A549 (cell line): ENCODE results near the gene ERMAP. TPM values are rescaled to one million over a fixed set of nuclear protein-coding genes. Genes with fewer than 3 reads are reported as not detected.
A peak's percentile ranks its signal among the peaks of the same experiment; 100 is the strongest.

Source experiments
- ATAC-seq, 2 experiments: fragments of 200-7000 bp in 1 of 2; fragments of >200 bp in 1 of 2; cut with Nextera tagmentation in 1 of 2; cut with Tn5 transposase in 1 of 2; 3 replicates each; pipeline versions ENCODE4 v1.8.0 to v1.9.1; 2018 to 2020; ENCODE audit warnings: mild to moderate bottlenecking in 1 of 2, moderate library complexity in 1 of 2
- CTCF ChIA-PET: fragments of 300-600 bp; sonication (Branson Sonifier 250); formaldehyde crosslinking; extraction: SDS; loops from one replicate; lab custom pipeline; 2021; ENCODE audit warnings: antibody characterized with exemption, inconsistent platforms; lab: Yijun Ruan, JAX
- POLR2A ChIA-PET: fragments of 350-600 bp; formaldehyde crosslinking; extraction: SDS; loops from one replicate; lab custom pipeline; 2021; ENCODE audit warnings: antibody characterized with exemption, inconsistent platforms; lab: Yijun Ruan, JAX
- DNase-seq, 2 experiments: peaks; one replicate each; pipeline versions ENCODE4 v3.0.0 to v3.0.0-alpha.2; 2011 to 2016; ENCODE audit warnings: low read depth in 1 of 2, low spot score in 1 of 2
- FAIRE-seq: peaks from 2 replicates; lab custom pipeline; 2011; peaks lifted over from hg19 to GRCh38; lab: Jason Lieb, UNC
- H3K27ac ChIP-seq, 2 experiments: fragments of >200 bp; sonication (Bioruptor Twin); formaldehyde crosslinking; 3 replicates each; pipeline ENCODE4 v1.5.1; 2016 to 2017
- H3K4me1 ChIP-seq: fragments of >200 bp; sonication (Bioruptor Twin); formaldehyde crosslinking; 3 replicates; pipeline ENCODE4 v1.6.1; 2016
- H3K4me2 ChIP-seq: fragments of >200 bp; sonication (Bioruptor Twin); formaldehyde crosslinking; 3 replicates; pipeline ENCODE4 v1.6.1; 2016
- H3K4me3 ChIP-seq: fragments of >200 bp; sonication (Bioruptor Twin); formaldehyde crosslinking; 3 replicates; pipeline ENCODE4 v1.5.1; 2016
- H3K9me3 ChIP-seq: fragments of >200 bp; sonication (Bioruptor Twin); formaldehyde crosslinking; 3 replicates; pipeline ENCODE4 v1.6.1; 2016
- BCL3 ChIP-seq: fragments of >200 bp; sonication (Bioruptor Twin); formaldehyde crosslinking; IDR thresholded peaks from 3 replicates; pipeline ENCODE4 v1.6.1; 2016
- CHD4 ChIP-seq: fragments of 200-600 bp; sonication (generic); IDR thresholded peaks from 2 replicates; pipeline ENCODE4 v1.6.1; 2016; ENCODE audit warnings: antibody characterized with exemption, mild to moderate bottlenecking, borderline replicate concordance
- EP300 ChIP-seq, 2 experiments: fragments of >200 bp; sonication (Bioruptor Twin); formaldehyde crosslinking; IDR thresholded peaks; 2 replicates in 1 of 2; 3 replicates in 1 of 2; pipeline ENCODE4 v1.6.1; 2016 to 2017
- FOSB ChIP-seq: fragments of 250-450 bp; sonication (Bioruptor Pico); IDR thresholded peaks from 2 replicates; pipeline ENCODE4 v1.5.0; 2020; ENCODE audit warnings: mild to moderate bottlenecking, moderate library complexity
- FOSL2 ChIP-seq, 2 experiments: fragments of 450-650 bp in 1 of 2; fragments of >200 bp in 1 of 2; sonication (Bioruptor Twin) in 1 of 2; formaldehyde crosslinking; IDR thresholded peaks; 2 replicates each; pipeline versions ENCODE4 v1.5.0 to v1.6.1; 2016 to 2020; ENCODE audit warnings: mild to moderate bottlenecking in 1 of 2, moderate library complexity in 1 of 2
- FOXS1 ChIP-seq: fragments of 250-450 bp; sonication (Bioruptor Pico); IDR thresholded peaks from 2 replicates; pipeline ENCODE4 v1.5.0; 2020; ENCODE audit warnings: mild to moderate bottlenecking, moderate library complexity
- HMGXB4 ChIP-seq: fragments of 250-450 bp; sonication (Bioruptor Pico); IDR thresholded peaks from 2 replicates; pipeline ENCODE4 v1.5.0; 2021; ENCODE audit warnings: mild to moderate bottlenecking, moderate library complexity, borderline replicate concordance
- JUNB ChIP-seq: fragments of >200 bp; sonication (Bioruptor Twin); formaldehyde crosslinking; IDR thresholded peaks from 2 replicates; pipeline ENCODE4 v1.6.1; 2016
- MAX ChIP-seq: IDR thresholded peaks from 2 replicates; pipeline ENCODE4 v1.6.1; 2012
- MYC ChIP-seq: IDR thresholded peaks from 2 replicates; pipeline ENCODE4 v1.6.1; 2012; ENCODE audit warnings: mild to moderate bottlenecking, inconsistent platforms, low read length, improper control_type of control experiment, borderline replicate concordance
- NFE2L2 ChIP-seq: fragments of 150-350 bp; conservative IDR thresholded peaks from 2 replicates; pipeline ENCODE4 v1.6.1; 2014; ENCODE audit warnings: low read length
- RARB ChIP-seq: fragments of 250-450 bp; sonication (Bioruptor Pico); IDR thresholded peaks from 2 replicates; pipeline ENCODE4 v1.8.0; 2021; ENCODE audit warnings: mild to moderate bottlenecking, moderate library complexity
- SMC3 ChIP-seq: fragments of >200 bp; sonication (Bioruptor Twin); formaldehyde crosslinking; IDR thresholded peaks from 3 replicates; pipeline ENCODE4 v1.6.1; 2018; ENCODE audit warnings: inconsistent platforms
- TP53 ChIP-seq: fragments of 250-450 bp; sonication (Bioruptor Pico); IDR thresholded peaks from 2 replicates; pipeline ENCODE4 v1.5.0; 2021; ENCODE audit warnings: mild to moderate bottlenecking, moderate library complexity
- ZC3H11A ChIP-seq: fragments of 450-650 bp; IDR thresholded peaks from 2 replicates; pipeline ENCODE4 v1.6.1; 2014; ENCODE audit warnings: antibody characterized with exemption, mild to moderate bottlenecking
- ZFP36 ChIP-seq: fragments of 450-650 bp; IDR thresholded peaks from 2 replicates; pipeline ENCODE4 v1.6.1; 2014; ENCODE audit warnings: borderline replicate concordance; ENCODE audit not compliant: partially characterized antibody
- ZNF302 ChIP-seq: fragments of 250-450 bp; sonication (Bioruptor Pico); IDR thresholded peaks from 2 replicates; pipeline ENCODE4 v1.9.0; 2021; ENCODE audit warnings: inconsistent platforms, mild to moderate bottlenecking, moderate library complexity
- WGBS: methylation state at CpG from one replicate; pipeline ENCODE4 v1.1.6; 2017; ENCODE audit errors: missing lambda C conversion rate; 5-methylcytosine and 5-hydroxymethylcytosine counted together
- polyA plus RNA-seq, 4 experiments: library from polyadenylated mRNA; depleted of rRNA in 3 of 4; stranded (reverse); fragments of >200 nt; fragmentation: RNase III in 1 of 4; extraction: RNeasy Plus Mini Kit Qiagen cat#74134 plus additional on column Dnase treatment in 1 of 4; gene quantifications; 2 replicates in 3 of 4; 3 replicates in 1 of 4; pipeline ENCODE4 v1.2.3, GENCODE V29; 2011 to 2017
- TF ChIP-seq, protein P1 (sequence below): fragments of 150-350 bp; IDR thresholded peaks from 2 replicates; pipeline ENCODE4 v1.6.1; 2014; ENCODE audit warnings: low read depth, mild to moderate bottlenecking, low read length
- TF ChIP-seq, protein P2 (sequence below): fragments of 200-600 bp; sonication (generic); IDR thresholded peaks from 2 replicates; pipeline ENCODE4 v1.6.1; 2016; ENCODE audit warnings: antibody characterized with exemption, mild to moderate bottlenecking, moderate library complexity
- TF ChIP-seq, protein P3 (sequence below): fragments of 450-650 bp; IDR thresholded peaks from 2 replicates; pipeline ENCODE4 v1.6.1; 2014; ENCODE audit warnings: antibody characterized with exemption

Gene ERMAP
- polyA plus RNA-seq, 2 of the 4 experiments (the other 2 are of a cell fraction) = 5.4 to 10.7 TPM

GRCh38 chr1:42847721-42848460, 31.0 kb downstream of the ERMAP start:
- DNase-seq (no peak), FAIRE-seq (no peak), ATAC-seq (no peak)
- ChIA-PET POLR2A (no interaction called here), CTCF (interaction anchor here (1.7 kb wide), 1 partner anchor 71 kb away, joined by 11 read pairs; no protein-coding TSS in a partner anchor)
- Histone ChIP-seq H3K9me3 (peaks cover 5% of the 10 kb centered on the region; the same call in 1 of the 3 replicates), H3K27ac (peak overlapping the region in 1 of 2 experiments; percentile 94; a peak in 1 of 6 replicates), H3K4me2 (peak overlapping the region; percentile 81), H3K4me3 (peak overlapping the region; percentile 87; the same call in 1 of the 3 replicates), H3K4me1 (peaks cover 15% of the 10 kb centered on the region; the same call in 2 of the 3 replicates)
- 77% methylated on average over 6 of the region's 6 CpGs for WGBS
- no peak for TF ChIP-seq BCL3
- no peak for TF ChIP-seq MYC
- no peak for TF ChIP-seq SMC3
- no peak for TF ChIP-seq ZNF302 (CRISPR knock-in tag)
- TF ChIP-seq RARB (CRISPR knock-in tag) = no peak
- TF ChIP-seq HMGXB4 (CRISPR knock-in tag) = no peak
- no peak for TF ChIP-seq FOXS1
- TF ChIP-seq MAX = no peak
- TF ChIP-seq, protein P1, sequence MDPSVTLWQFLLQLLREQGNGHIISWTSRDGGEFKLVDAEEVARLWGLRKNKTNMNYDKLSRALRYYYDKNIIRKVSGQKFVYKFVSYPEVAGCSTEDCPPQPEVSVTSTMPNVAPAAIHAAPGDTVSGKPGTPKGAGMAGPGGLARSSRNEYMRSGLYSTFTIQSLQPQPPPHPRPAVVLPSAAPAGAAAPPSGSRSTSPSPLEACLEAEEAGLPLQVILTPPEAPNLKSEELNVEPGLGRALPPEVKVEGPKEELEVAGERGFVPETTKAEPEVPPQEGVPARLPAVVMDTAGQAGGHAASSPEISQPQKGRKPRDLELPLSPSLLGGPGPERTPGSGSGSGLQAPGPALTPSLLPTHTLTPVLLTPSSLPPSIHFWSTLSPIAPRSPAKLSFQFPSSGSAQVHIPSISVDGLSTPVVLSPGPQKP = no peak
- no peak for TF ChIP-seq JUNB

- POLR2A ChIA-PET = no interaction called here
- Histone ChIP-seq H3K4me2 (no peak overlapping the region), H3K27ac (no peak overlapping the region), H3K4me3 (no peak overlapping the region), H3K9me3 (peaks cover 5% of the 10 kb centered on the region; the same call in 1 of the 3 replicates), H3K4me1 (peaks cover 15% of the 10 kb centered on the region; the same call in 2 of the 3 replicates)
- CTCF ChIA-PET = interaction anchor here (1.7 kb wide), 1 partner anchor 72 kb away, joined by 11 read pairs; no protein-coding TSS in a partner anchor
- no peak for ATAC-seq
- no peak for DNase-seq
- WGBS = 87% methylated on average over 2 of the region's 2 CpGs
- FAIRE-seq = no peak
- TF ChIP-seq FOSL2 (IDR thresholded peaks at IDR 0.05) (no peak), FOSL2 (CRISPR knock-in tag; IDR thresholded peaks at IDR 0.05) (no peak), CHD4 (no peak), BCL3 (no peak), HMGXB4 (CRISPR knock-in tag) (no peak), FOSB (CRISPR knock-in tag) (no peak), NFE2L2 (no peak), ZFP36 (no peak), ZC3H11A (no peak), TP53 (CRISPR knock-in tag) (no peak), EP300 (IDR thresholded peaks at IDR 0.05) (no peak)
- TF ChIP-seq, protein P2, sequence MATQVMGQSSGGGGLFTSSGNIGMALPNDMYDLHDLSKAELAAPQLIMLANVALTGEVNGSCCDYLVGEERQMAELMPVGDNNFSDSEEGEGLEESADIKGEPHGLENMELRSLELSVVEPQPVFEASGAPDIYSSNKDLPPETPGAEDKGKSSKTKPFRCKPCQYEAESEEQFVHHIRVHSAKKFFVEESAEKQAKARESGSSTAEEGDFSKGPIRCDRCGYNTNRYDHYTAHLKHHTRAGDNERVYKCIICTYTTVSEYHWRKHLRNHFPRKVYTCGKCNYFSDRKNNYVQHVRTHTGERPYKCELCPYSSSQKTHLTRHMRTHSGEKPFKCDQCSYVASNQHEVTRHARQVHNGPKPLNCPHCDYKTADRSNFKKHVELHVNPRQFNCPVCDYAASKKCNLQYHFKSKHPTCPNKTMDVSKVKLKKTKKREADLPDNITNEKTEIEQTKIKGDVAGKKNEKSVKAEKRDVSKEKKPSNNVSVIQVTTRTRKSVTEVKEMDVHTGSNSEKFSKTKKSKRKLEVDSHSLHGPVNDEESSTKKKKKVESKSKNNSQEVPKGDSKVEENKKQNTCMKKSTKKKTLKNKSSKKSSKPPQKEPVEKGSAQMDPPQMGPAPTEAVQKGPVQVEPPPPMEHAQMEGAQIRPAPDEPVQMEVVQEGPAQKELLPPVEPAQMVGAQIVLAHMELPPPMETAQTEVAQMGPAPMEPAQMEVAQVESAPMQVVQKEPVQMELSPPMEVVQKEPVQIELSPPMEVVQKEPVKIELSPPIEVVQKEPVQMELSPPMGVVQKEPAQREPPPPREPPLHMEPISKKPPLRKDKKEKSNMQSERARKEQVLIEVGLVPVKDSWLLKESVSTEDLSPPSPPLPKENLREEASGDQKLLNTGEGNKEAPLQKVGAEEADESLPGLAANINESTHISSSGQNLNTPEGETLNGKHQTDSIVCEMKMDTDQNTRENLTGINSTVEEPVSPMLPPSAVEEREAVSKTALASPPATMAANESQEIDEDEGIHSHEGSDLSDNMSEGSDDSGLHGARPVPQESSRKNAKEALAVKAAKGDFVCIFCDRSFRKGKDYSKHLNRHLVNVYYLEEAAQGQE = no peak
- TF ChIP-seq, protein P3, sequence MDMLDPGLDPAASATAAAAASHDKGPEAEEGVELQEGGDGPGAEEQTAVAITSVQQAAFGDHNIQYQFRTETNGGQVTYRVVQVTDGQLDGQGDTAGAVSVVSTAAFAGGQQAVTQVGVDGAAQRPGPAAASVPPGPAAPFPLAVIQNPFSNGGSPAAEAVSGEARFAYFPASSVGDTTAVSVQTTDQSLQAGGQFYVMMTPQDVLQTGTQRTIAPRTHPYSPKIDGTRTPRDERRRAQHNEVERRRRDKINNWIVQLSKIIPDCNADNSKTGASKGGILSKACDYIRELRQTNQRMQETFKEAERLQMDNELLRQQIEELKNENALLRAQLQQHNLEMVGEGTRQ = no peak
Measured at GRCh38 chr1:42848823-42849537, 32.1 kb downstream of the ERMAP start.
